Upper lobe of left lung (tissue), 4 donors: ENCODE measurements around the gene ARHGEF17.

Experiments used
- EP300 ChIP-seq, 4 donors: sonication (generic); formaldehyde crosslinking; IDR thresholded peaks; one replicate each; pipeline ENCODE4 v1.5.1; 2017; ENCODE audit warnings: antibody characterized with exemption in 4 of 4, control low read depth in 2 of 4
- POLR2A ChIP-seq, 4 donors: fragments of 450-650 bp; IDR thresholded peaks; one replicate each; pipeline ENCODE4 v1.5.1; 2016 to 2017; ENCODE audit warnings: antibody characterized with exemption in 4 of 4, mild to moderate bottlenecking in 2 of 4
- POLR2AphosphoS5 ChIP-seq, 2 donors: sonication (generic); formaldehyde crosslinking; IDR thresholded peaks; one replicate each; pipeline ENCODE4 v1.5.1; 2017; ENCODE audit warnings: antibody characterized with exemption in 2 of 2
- TF ChIP-seq, protein P1 (sequence below), 6 experiments: fragments of 450-650 bp in 4 of 6; fragments of 200-600 bp in 2 of 6; sonication (generic) in 2 of 6; IDR thresholded peaks; one replicate each; pipeline ENCODE4 v1.5.1; 2016 to 2019; ENCODE audit warnings: antibody characterized with exemption in 6 of 6

GRCh38 chr11:73324116-73324515 lies 16.0 kb downstream of the ARHGEF17 start:
- TF ChIP-seq, protein P1, sequence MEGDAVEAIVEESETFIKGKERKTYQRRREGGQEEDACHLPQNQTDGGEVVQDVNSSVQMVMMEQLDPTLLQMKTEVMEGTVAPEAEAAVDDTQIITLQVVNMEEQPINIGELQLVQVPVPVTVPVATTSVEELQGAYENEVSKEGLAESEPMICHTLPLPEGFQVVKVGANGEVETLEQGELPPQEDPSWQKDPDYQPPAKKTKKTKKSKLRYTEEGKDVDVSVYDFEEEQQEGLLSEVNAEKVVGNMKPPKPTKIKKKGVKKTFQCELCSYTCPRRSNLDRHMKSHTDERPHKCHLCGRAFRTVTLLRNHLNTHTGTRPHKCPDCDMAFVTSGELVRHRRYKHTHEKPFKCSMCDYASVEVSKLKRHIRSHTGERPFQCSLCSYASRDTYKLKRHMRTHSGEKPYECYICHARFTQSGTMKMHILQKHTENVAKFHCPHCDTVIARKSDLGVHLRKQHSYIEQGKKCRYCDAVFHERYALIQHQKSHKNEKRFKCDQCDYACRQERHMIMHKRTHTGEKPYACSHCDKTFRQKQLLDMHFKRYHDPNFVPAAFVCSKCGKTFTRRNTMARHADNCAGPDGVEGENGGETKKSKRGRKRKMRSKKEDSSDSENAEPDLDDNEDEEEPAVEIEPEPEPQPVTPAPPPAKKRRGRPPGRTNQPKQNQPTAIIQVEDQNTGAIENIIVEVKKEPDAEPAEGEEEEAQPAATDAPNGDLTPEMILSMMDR (IDR thresholded peaks at IDR 0.05): no peak
- TF ChIP-seq POLR2A (IDR thresholded peaks at IDR 0.05) (no peak), EP300 (IDR thresholded peaks at IDR 0.05) (no peak), POLR2AphosphoS5 (IDR thresholded peaks at IDR 0.05) (no peak)
